ENCODE measurements around the gene SUFU.

Gene SUFU

GRCh38 chr10:102619281-102619981, 115.7 kb downstream of the SUFU start:
- DNase-seq (ENCODE audit: insufficient read length) (no peak), FAIRE-seq (no peak)
- TF ChIP-seq POLR2AphosphoS5 (IDR thresholded peaks at IDR 0.05; ENCODE audit: low read depth, low read length) (no peak), TAF1 (IDR thresholded peaks at IDR 0.05; ENCODE audit: borderline replicate concordance, low read depth, low read length) (no peak), POLR2A (IDR thresholded peaks at IDR 0.05; ENCODE audit: low read depth, low read length) (no peak)

- DNase-seq (ENCODE audit: insufficient read length) (no peak), FAIRE-seq (no peak)
- no peak for TF ChIP-seq POLR2AphosphoS5 (IDR thresholded peaks at IDR 0.05; ENCODE audit: low read depth, low read length)
- no peak for TF ChIP-seq POLR2A (IDR thresholded peaks at IDR 0.05; ENCODE audit: low read depth, low read length)
- TF ChIP-seq TAF1 (IDR thresholded peaks at IDR 0.05; ENCODE audit: borderline replicate concordance, low read depth, low read length) = no peak
Observed at GRCh38 chr10:102620138-102620590, 116.4 kb downstream of the SUFU start.

GRCh38 chr10:102620591-102621442, 117.0 kb downstream of the SUFU start:
- FAIRE-seq (no peak), DNase-seq (ENCODE audit: insufficient read length) (no peak)
- TF ChIP-seq POLR2AphosphoS5 (IDR thresholded peaks at IDR 0.05; ENCODE audit: low read depth, low read length) = no peak
- TF ChIP-seq POLR2A (IDR thresholded peaks at IDR 0.05; ENCODE audit: low read depth, low read length) = no peak
- TF ChIP-seq TAF1 (IDR thresholded peaks at IDR 0.05; ENCODE audit: borderline replicate concordance, low read depth, low read length) = no peak

- FAIRE-seq (no peak), DNase-seq (ENCODE audit: insufficient read length) (no peak)
- TF ChIP-seq POLR2AphosphoS5 (IDR thresholded peaks at IDR 0.05; ENCODE audit: low read depth, low read length) = no peak
- no peak for TF ChIP-seq TAF1 (IDR thresholded peaks at IDR 0.05; ENCODE audit: borderline replicate concordance, low read depth, low read length)
- TF ChIP-seq POLR2A (IDR thresholded peaks at IDR 0.05; ENCODE audit: low read depth, low read length) = no peak
Observed at GRCh38 chr10:102621443-102622325, 117.9 kb downstream of the SUFU start.

GRCh38 chr10:102624094-102624493, 120.3 kb downstream of the SUFU start:
- TF ChIP-seq TAF1 (IDR thresholded peaks at IDR 0.05; ENCODE audit: borderline replicate concordance, low read depth, low read length) (no peak), POLR2A (IDR thresholded peaks at IDR 0.05; ENCODE audit: low read depth, low read length) (no peak), POLR2AphosphoS5 (IDR thresholded peaks at IDR 0.05; ENCODE audit: low read depth, low read length) (no peak)
- FAIRE-seq (no peak), DNase-seq (ENCODE audit: insufficient read length) (no peak)

GRCh38 chr10:102624751-102625645, 121.2 kb downstream of the SUFU start:
- FAIRE-seq = no peak
- DNase-seq (ENCODE audit: insufficient read length) = no peak
- no peak for TF ChIP-seq TAF1 (IDR thresholded peaks at IDR 0.05; ENCODE audit: borderline replicate concordance, low read depth, low read length)
- no peak for TF ChIP-seq POLR2A (IDR thresholded peaks at IDR 0.05; ENCODE audit: low read depth, low read length)
- no peak for TF ChIP-seq POLR2AphosphoS5 (IDR thresholded peaks at IDR 0.05; ENCODE audit: low read depth, low read length)

- TF ChIP-seq POLR2AphosphoS5 (IDR thresholded peaks at IDR 0.05; ENCODE audit: low read depth, low read length) (no peak), TAF1 (IDR thresholded peaks at IDR 0.05; ENCODE audit: borderline replicate concordance, low read depth, low read length) (no peak), POLR2A (IDR thresholded peaks at IDR 0.05; ENCODE audit: low read depth, low read length) (no peak)
- DNase-seq (ENCODE audit: insufficient read length) = no peak
- FAIRE-seq = no peak
Observed at GRCh38 chr10:102626026-102626685, 122.4 kb downstream of the SUFU start.

GRCh38 chr10:102627291-102627735, 123.5 kb downstream of the SUFU start:
- TF ChIP-seq POLR2AphosphoS5 (IDR thresholded peaks at IDR 0.05; ENCODE audit: low read depth, low read length) (no peak), TAF1 (IDR thresholded peaks at IDR 0.05; ENCODE audit: borderline replicate concordance, low read depth, low read length) (no peak), POLR2A (IDR thresholded peaks at IDR 0.05; ENCODE audit: low read depth, low read length) (no peak)
- DNase-seq (ENCODE audit: insufficient read length) = no peak
- FAIRE-seq = no peak

GRCh38 chr10:102627736-102628293, 124.0 kb downstream of the SUFU start:
- FAIRE-seq (no peak), DNase-seq (ENCODE audit: insufficient read length) (no peak)
- no peak for TF ChIP-seq POLR2A (IDR thresholded peaks at IDR 0.05; ENCODE audit: low read depth, low read length)
- no peak for TF ChIP-seq POLR2AphosphoS5 (IDR thresholded peaks at IDR 0.05; ENCODE audit: low read depth, low read length)
- TF ChIP-seq TAF1 (IDR thresholded peaks at IDR 0.05; ENCODE audit: borderline replicate concordance, low read depth, low read length) = no peak
